Motor neuron (in vitro differentiated cells): ENCODE measurements around the gene ZNF747. TPM values are rescaled to one million over a fixed set of nuclear protein-coding genes. Genes with fewer than 3 reads are reported as not detected.

Experiments
- ATAC-seq, 8 experiments: fragments of 200-7000 bp; cut with Tn5 transposase; replicated peaks in 6 of 8; 2 replicates each; pipeline ENCODE4 v1.8.0; 2021; ENCODE audit warnings: mild to moderate bottlenecking in 8 of 8, moderate library complexity in 8 of 8
- H3K27ac ChIP-seq, 2 donors: fragments of 250-450 bp; sonication (Bioruptor Pico); 2 replicates each; pipeline ENCODE4 v1.9.0; 2021; ENCODE audit warnings: antibody characterized with exemption in 2 of 2, mild to moderate bottlenecking in 2 of 2, moderate library complexity in 1 of 2
- H3K4me1 ChIP-seq, 2 donors: fragments of 250-450 bp; sonication (Bioruptor Pico); replicated peaks in 1 of 2; 2 replicates each; pipeline ENCODE4 v1.6.1; 2021; ENCODE audit warnings: antibody characterized with exemption in 2 of 2, mild to moderate bottlenecking in 2 of 2, moderate library complexity in 1 of 2
- H3K4me3 ChIP-seq, 5 donors: fragments of 250-450 bp; sonication (Bioruptor Pico); 2 replicates each; pipeline ENCODE4 v1.9.0; 2021; ENCODE audit warnings: antibody characterized with exemption in 5 of 5, mild to moderate bottlenecking in 5 of 5, moderate library complexity in 4 of 5
- WGBS, 10 experiments: fragments of 450-650 bp; shearing (Covaris generic); methylation state at CpG; one replicate each; pipeline ENCODE4 v1.0.0; 2022; 5-methylcytosine and 5-hydroxymethylcytosine counted together
- in situ Hi-C, 9 experiments: fragments of 400-800 bp; cut with MboI; loops; one replicate each; pipeline ENCODE4 v1.15.0; 2021; ENCODE audit warnings: low sequenced_read_pairs in 9 of 9, low pct_unique_long_range_greater_than_20kb in 2 of 9; ENCODE audit not compliant: unreplicated experiment in 9 of 9
- total RNA-seq, 8 experiments: library from RNA; unstranded; fragments of 300-600 nt; gene quantifications; 2 replicates each; pipeline versions ENCODE4 v1.2.3 to v1.2.4, GENCODE V29; 2022

Gene ZNF747
- total RNA-seq, 8 experiments from 2014 or later: 5.2 to 15.2 (median 8.1) TPM

DNA sequence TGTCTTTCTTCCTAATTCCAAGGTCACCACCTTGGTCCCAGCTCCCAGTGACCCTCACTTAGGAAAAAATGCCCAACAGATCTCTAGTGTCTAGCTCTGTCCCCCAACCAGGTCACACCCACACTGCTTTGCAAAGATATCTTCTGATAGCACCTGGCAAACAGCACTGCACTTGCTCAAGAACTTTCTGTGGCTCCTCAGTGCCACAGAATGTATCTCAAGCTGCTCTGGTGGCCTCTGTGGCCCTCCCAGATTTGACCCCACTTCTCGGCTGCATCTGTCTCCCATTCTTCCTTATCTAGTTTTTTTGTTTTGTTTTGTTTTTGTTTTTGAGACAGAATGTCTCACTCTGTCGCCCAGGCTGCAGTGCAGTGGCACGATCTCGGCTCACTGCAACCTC, 31.9 kb upstream of the ZNF747 start:
- WGBS, 10 experiments: 0 to 100% (median 82%) methylated on average over 1 to 4 of the region's 4 CpGs; no CpG with 5 or more reads in 5 of the 10 experiments
- in situ Hi-C loops: no loop called here
- no peak overlapping the region for H3K27ac ChIP-seq
- no peak overlapping the region for H3K4me3 ChIP-seq
- no peak for ATAC-seq
- peaks cover 16 to 26% of the 10 kb centered on the region in 2 donors for H3K4me1 ChIP-seq

DNA sequence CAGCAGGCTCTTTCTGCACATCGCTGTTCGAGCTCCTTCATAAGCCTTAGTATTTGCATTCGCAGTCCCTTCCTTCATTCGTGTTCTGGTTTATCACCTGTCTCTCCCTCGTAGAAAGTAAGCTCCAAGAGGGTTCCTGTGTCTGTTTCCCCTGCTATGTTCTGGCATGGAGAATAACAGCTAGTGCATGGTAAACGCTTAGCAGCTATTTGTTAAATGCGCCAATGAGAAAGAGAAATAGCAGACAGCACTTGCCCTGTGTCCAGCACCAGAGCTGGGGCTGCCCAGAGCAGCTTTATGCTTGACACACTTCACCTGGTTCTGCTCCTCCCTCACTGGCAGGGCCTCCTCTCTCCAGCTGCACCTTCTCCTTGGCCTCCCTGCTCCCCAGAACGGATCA, 31.3 kb upstream of the ZNF747 start:
- in situ Hi-C loops: no loop called here

GRCh38 chr16:30565526-30565925, 30.9 kb upstream of the ZNF747 start:
- H3K27ac ChIP-seq: no peak overlapping the region
- H3K4me3 ChIP-seq: no peak overlapping the region
- 56 to 80% (median 73%) methylated on average over 1 to 5 of the region's 7 CpGs; no CpG with 5 or more reads in 6 of the 10 experiments for WGBS, 10 experiments
- in situ Hi-C loops: no loop called here
- H3K4me1 ChIP-seq: peaks cover 12 to 23% of the 10 kb centered on the region in 2 donors
- ATAC-seq: no peak

More for the DNA sequence above, 31.3 kb upstream of the ZNF747 start:
- ATAC-seq: no peak
- Histone ChIP-seq H3K4me3 (no peak overlapping the region), H3K4me1 (peaks cover 16 to 26% of the 10 kb centered on the region in 2 donors), H3K27ac (no peak overlapping the region)
- 47 to 100% (median 63%) methylated on average over 1 to 8 of the region's 8 CpGs; no CpG with 5 or more reads in 1 of the 10 experiments for WGBS, 10 experiments

DNA sequence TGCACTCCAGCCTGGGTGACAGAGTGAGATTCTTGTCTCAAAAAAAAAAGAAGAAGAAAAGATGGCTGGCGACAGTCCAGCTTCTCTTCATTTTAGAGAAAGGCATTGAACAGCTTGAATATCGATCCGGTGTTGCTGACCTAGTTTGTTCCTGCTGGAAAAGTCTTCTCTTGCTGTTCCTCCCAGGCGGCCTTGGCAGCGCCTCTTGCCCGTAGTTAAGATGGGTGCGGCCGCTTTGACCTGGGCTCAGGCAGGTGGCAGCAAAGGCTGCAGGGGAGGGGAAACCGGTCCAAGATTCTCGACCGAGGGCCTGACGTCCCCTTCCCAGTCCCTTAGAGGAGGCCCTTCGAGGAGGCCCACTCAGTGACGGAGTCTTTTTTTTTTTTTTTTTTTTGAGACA, 27.4 kb upstream of the ZNF747 start:
- in situ Hi-C loops: no loop called here
- no peak for ATAC-seq
- Histone ChIP-seq H3K4me1 (peaks cover 7 to 8% of the 10 kb centered on the region in 2 donors), H3K4me3 (no peak overlapping the region), H3K27ac (no peak overlapping the region)
- 91 to 100% (median 95%) methylated on average over 1 to 12 of the region's 14 CpGs; no CpG with 5 or more reads in 3 of the 10 experiments for WGBS, 10 experiments

DNA sequence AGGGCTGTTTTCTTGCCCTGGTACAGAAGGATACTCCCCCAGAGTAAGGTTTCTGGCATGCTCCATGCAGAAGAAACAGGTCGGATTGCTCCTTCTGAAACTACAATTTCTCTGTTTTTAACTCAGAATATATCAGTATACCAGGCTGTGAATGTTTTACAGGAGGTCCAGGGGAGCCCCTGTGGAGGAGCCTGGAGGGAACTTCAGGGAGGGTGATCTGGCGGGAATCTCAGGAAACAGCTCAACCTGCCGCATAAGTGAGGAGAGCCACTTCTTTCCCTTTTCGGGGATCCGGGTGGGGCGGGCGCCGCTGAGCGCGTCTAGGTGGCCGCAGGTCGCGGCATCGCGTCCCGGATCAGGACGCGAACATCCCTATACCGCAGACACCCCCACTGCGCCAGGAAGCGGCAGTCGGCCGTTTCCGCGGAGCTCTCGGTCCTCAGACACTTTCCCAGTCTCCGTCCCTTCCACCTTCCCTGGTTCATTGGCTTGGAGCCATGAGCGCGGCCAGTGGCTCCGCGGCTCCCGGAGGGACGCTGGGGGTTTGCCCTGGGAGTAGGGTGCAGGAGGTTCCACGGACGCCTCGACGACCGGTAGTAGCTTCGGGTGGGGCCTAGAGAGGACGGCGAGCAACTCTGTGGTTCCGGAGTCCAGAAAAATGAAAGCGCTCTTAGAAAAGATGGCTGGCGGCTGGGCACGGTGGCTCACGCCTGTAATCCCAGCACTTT, 26.6 kb upstream of the ZNF747 start:
- no peak overlapping the region for H3K27ac ChIP-seq
- H3K4me1 ChIP-seq: peaks cover 12 to 15% of the 10 kb centered on the region in 2 donors
- 13 to 85% (median 74%) methylated on average over 1 to 15 of the region's 46 CpGs; no CpG with 5 or more reads in 1 of the 10 experiments for WGBS, 10 experiments
- in situ Hi-C loops: no loop called here
- no peak for ATAC-seq
- H3K4me3 ChIP-seq: no peak overlapping the region

- Histone ChIP-seq H3K27ac (peak overlapping the region in 1 of 2 donors; percentile 98), H3K4me3 (no peak overlapping the region), H3K4me1 (peaks cover 12 to 16% of the 10 kb centered on the region in 2 donors)
- WGBS, 10 experiments: 78 to 100% (median 96%) methylated on average over 1 to 4 of the region's 6 CpGs; no CpG with 5 or more reads in 1 of the 10 experiments
- in situ Hi-C loops: no loop called here
- no peak for ATAC-seq
Observed at GRCh38 chr16:30559690-30560089, 25.0 kb upstream of the ZNF747 start.

DNA sequence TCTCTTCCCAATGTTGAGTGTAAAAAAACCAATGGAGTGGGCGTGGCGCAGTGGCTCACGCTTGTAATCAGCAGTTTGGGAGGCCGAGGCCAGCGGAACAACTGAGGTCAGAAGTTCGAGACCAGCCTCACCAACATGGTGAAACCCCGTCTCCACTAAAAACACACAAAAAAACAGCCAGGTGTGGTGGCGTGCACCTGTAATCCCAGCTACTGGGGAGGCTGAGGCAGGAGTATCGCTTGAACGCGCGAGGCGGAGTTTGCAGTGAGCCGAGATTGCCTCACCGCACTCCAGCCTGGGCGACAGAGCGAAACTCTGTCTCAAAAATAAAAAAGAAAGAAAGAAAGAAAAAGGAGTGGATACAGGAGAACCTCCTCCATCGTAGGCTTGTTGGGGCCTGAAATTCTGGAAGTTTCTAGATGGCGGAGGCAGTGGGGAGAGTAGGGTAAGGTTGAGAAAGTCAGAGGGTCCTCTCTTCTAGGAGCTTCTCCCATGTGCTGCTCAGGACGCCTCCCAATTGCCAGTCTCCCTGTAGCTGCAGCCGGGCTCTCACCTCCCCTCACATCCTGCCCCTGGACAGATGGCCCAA, 24.2 kb upstream of the ZNF747 start:
- peak overlapping the region; percentile 98 for H3K27ac ChIP-seq
- H3K4me1 ChIP-seq: peaks cover 12 to 16% of the 10 kb centered on the region in 2 donors
- in situ Hi-C loops: no loop called here
- H3K4me3 ChIP-seq: peak overlapping the region; percentile 61 to 96 (median 71)
- ATAC-seq: no peak
- 51 to 100% (median 83%) methylated on average over 1 to 20 of the region's 21 CpGs; no CpG with 5 or more reads in 1 of the 10 experiments for WGBS, 10 experiments

DNA sequence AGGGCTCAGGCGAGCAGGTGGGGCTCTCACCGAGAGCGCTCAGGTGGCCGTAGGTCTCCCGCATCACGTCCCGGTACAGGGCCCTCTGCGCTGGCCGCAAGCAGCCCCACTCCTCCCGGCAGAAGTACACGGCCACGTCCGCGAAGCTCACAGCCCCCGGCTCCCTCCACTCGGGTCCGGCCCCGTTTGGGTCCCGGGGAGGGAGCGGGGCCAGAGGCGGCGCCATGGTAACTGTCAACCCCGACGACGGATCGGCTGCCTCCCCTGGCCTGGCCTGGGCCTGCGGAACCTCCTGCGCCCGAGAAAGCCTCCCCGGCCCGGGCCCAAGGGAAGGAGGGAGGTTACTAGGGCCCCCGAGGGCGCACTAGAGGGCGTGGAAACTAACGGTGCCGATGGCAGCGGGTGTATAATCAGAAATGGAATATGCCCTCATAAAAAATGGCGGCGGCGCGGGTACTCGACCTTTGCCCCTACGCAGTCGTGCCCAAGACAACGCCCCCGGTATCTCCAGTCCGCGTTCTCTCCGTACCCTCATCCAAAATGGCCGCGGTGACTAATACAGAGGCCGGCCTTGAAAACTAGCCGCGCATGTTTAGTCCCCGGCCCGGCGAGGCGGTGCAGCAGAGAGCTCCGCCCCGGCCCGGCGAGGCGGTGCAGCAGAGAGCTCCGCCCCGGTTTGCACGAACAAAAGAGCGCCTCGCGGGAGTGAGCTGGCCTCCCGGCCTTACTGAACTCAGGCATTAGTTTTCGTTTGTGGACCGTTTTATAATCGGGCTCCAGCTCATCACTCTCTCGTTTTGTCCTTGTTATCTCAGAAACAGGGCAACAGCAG, 23.5 kb upstream of the ZNF747 start, which contains the start of gene ZNF764:
Gene ZNF764 (minus strand): TSS at position 418 of the 832 bp plus-strand sequence. CDS start 192 bp downstream, at position 226.
- peak within 1 kb of the TSS; percentile 61 to 96 (median 71) for H3K4me3 ChIP-seq
- peaks cover 12 to 16% of the 10 kb centered on the region in 2 donors for H3K4me1 ChIP-seq
- ATAC-seq: peak; percentile 94 to 98 (median 96)
- peak within 1 kb of the TSS; percentile 98 for H3K27ac ChIP-seq
- in situ Hi-C loops: no loop called here
- 0 to 2% (median 0%) methylated on average over 1 to 27 of the region's 74 CpGs; no CpG with 5 or more reads in 2 of the 10 experiments for WGBS, 10 experiments

GRCh38 chr16:30557707-30557956, 23.0 kb upstream of the ZNF747 start:
- in situ Hi-C loops: no loop called here
- WGBS, 10 experiments: 0% methylated on average over 1 to 4 of the region's 17 CpGs; no CpG with 5 or more reads in 6 of the 10 experiments
- H3K27ac ChIP-seq: peak overlapping the region; percentile 98
- H3K4me1 ChIP-seq: peaks cover 12 to 16% of the 10 kb centered on the region in 2 donors
- H3K4me3 ChIP-seq: peak overlapping the region; percentile 61 to 96 (median 71)
- ATAC-seq: peak in 2 of 8 experiments; percentile 0 to 1

- H3K4me1 ChIP-seq: peaks cover 12 to 16% of the 10 kb centered on the region in 2 donors
- WGBS, 10 experiments: 66 to 100% (median 85%) methylated on average over 1 to 8 of the region's 10 CpGs; no CpG with 5 or more reads in 4 of the 10 experiments
- in situ Hi-C loops: no loop called here
- H3K4me3 ChIP-seq: no peak overlapping the region
- H3K27ac ChIP-seq: no peak overlapping the region
- ATAC-seq: no peak
Observed at GRCh38 chr16:30556125-30556473, 21.4 kb upstream of the ZNF747 start.

DNA sequence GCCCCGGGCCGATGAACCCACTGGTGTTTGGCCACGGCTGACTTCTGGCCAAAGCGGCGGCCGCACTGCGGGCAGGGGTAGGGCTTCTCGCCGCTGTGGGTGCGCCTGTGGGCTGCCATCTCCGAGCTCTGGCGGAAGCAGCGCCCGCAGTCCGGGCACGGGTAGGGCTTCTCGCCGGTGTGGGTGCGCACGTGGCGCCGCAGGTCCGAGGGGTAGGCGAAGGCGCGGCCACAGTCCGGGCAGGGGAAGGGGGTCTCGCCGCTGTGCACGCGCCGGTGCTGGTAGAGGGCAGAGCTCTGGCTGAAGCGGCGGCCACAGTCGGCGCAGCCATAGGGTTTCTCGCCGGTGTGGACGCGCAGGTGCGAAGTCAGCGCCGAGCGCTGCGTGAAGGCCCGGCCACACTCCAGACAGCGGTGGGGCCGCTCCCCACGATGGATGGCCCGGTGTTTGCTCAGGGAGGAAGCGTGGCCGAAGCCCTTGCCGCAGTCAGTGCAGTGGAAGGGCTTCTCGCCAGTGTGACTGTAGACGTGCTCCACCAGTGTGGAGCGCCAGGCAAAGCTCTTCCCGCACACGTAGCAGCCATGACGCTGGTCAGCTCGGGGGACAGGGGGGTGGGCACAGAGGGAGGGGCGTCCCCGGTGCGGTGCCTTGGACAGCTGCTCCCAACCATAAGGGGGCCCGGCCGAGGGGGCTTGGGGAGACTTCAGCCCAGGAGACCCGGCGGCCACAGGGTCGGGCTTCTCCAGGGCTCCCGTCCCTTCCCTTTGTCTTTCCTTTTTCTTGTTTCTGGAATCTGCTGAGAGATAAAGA, 20.9 kb upstream of the ZNF747 start:
- Histone ChIP-seq H3K4me1 (peaks cover 12 to 16% of the 10 kb centered on the region in 2 donors), H3K4me3 (no peak overlapping the region), H3K27ac (no peak overlapping the region)
- no peak for ATAC-seq
- WGBS, 10 experiments: 97 to 100% methylated on average over 7 to 34 of the region's 69 CpGs; no CpG with 5 or more reads in 8 of the 10 experiments
- in situ Hi-C loops: no loop called here

- H3K4me1 ChIP-seq: peaks cover 12 to 16% of the 10 kb centered on the region in 2 donors
- in situ Hi-C loops: no loop called here
- 95 to 100% (median 100%) methylated on average over 1 to 2 of the region's 18 CpGs; no CpG with 5 or more reads in 6 of the 10 experiments for WGBS, 10 experiments
- no peak overlapping the region for H3K4me3 ChIP-seq
- H3K27ac ChIP-seq: no peak overlapping the region
- no peak for ATAC-seq
Observed at GRCh38 chr16:30554557-30555314, 20.1 kb upstream of the ZNF747 start.
